Mesendoderm (in vitro differentiated cells): Measurements from ENCODE around the gene EVI5L.

Source experiments
- DNase-seq: peaks from one replicate; pipeline ENCODE4 v3.0.0; 2013
- H2AK5ac ChIP-seq: 2 replicates; pipeline ENCODE4 v1.6.1; 2013; ENCODE audit warnings: low read length, inconsistent platforms
- H2BK120ac ChIP-seq: 2 replicates; pipeline ENCODE4 v1.6.1; 2013; ENCODE audit warnings: low read depth, mild to moderate bottlenecking, low read length, moderate library complexity, mixed read lengths
- H2BK15ac ChIP-seq: replicated peaks from 2 replicates; pipeline ENCODE4 v1.6.1; 2013; ENCODE audit warnings: low read depth, mild to moderate bottlenecking, moderate library complexity
- H2BK5ac ChIP-seq: 2 replicates; pipeline ENCODE4 v1.6.1; 2013; ENCODE audit warnings: low read length, inconsistent platforms
- H3K18ac ChIP-seq: 2 replicates; pipeline ENCODE4 v1.6.1; 2013; ENCODE audit warnings: mild to moderate bottlenecking, low read length, mixed read lengths
- H3K23ac ChIP-seq: one replicate; pipeline ENCODE4 v1.6.1; 2013; ENCODE audit warnings: low read length
- H3K27ac ChIP-seq: 2 replicates; pipeline ENCODE4 v1.5.1; 2013; ENCODE audit warnings: low read depth, mild to moderate bottlenecking, inconsistent platforms, low read length, moderate library complexity
- H3K27me3 ChIP-seq: 2 replicates; pipeline ENCODE4 v1.6.1; 2013; ENCODE audit warnings: low read length, control low read depth, mild to moderate bottlenecking, inconsistent platforms; ENCODE audit not compliant: insufficient read depth, poor library complexity
- H3K36me3 ChIP-seq: 2 replicates; pipeline ENCODE4 v1.6.1; 2013; ENCODE audit warnings: low read length, inconsistent platforms; ENCODE audit not compliant: control insufficient read depth, insufficient read depth
- H3K4ac ChIP-seq: one replicate; pipeline ENCODE4 v1.6.1; 2013; ENCODE audit warnings: low read depth, mild to moderate bottlenecking, low read length, moderate library complexity
- H3K4me1 ChIP-seq: 2 replicates; pipeline ENCODE4 v1.6.1; 2013; ENCODE audit warnings: low read depth, low read length, inconsistent platforms; ENCODE audit not compliant: control insufficient read depth
- H3K4me2 ChIP-seq: 2 replicates; pipeline ENCODE4 v1.6.1; 2013; ENCODE audit warnings: low read length
- H3K4me3 ChIP-seq: 2 replicates; pipeline ENCODE4 v1.5.1; 2013; ENCODE audit warnings: mild to moderate bottlenecking, low read length
- H3K56ac ChIP-seq: one replicate; pipeline ENCODE4 v1.6.1; 2013; ENCODE audit warnings: low read length
- H3K79me1 ChIP-seq: 2 replicates; pipeline ENCODE4 v1.6.1; 2013; ENCODE audit warnings: low read length, inconsistent platforms
- H3K79me2 ChIP-seq: 2 replicates; pipeline ENCODE4 v1.6.1; 2013; ENCODE audit warnings: mild to moderate bottlenecking, low read length; ENCODE audit not compliant: control insufficient read depth, insufficient read depth
- H3K9ac ChIP-seq: 2 replicates; pipeline ENCODE4 v1.6.1; 2013; ENCODE audit warnings: low read length, inconsistent platforms
- H4K5ac ChIP-seq: one replicate; pipeline ENCODE4 v1.6.1; 2013; ENCODE audit warnings: low read length
- H4K8ac ChIP-seq: one replicate; pipeline ENCODE4 v1.6.1; 2013; ENCODE audit warnings: low read depth, mild to moderate bottlenecking, control low read depth, low read length, moderate library complexity
- whole genome bisulfite sequencing: extraction: QIAGEN DNeasy Blood & Tissue Kit; methylation state at CpG from one replicate; pipeline ENCODE4 v1.1.7; 2013; ENCODE audit warnings: low lambda C conversion rate, missing lambda C conversion rate; ENCODE audit not compliant: insufficient coverage; ENCODE audit errors: extremely low coverage; 5-methylcytosine and 5-hydroxymethylcytosine counted together

Gene EVI5L

DNA sequence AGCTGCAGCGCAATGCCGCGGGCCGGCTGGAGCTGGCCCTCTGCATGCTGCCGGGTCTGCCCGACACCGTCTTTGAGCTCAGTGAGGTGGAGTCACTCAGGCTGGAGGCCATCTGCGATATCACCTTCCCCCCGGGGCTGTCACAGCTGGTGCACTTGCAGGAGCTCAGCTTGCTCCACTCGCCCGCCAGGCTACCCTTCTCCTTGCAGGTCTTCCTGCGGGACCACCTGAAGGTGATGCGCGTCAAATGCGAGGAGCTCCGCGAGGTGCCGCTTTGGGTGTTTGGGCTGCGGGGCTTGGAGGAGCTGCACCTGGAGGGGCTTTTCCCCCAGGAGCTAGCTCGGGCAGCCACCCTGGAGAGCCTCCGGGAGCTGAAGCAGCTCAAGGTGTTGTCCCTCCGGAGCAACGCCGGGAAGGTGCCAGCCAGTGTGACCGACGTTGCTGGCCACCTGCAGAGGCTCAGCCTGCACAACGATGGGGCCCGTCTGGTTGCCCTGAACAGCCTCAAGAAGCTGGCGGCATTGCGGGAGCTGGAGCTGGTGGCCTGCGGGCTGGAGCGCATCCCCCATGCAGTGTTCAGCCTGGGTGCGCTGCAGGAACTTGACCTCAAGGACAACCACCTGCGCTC lies 69.8 kb downstream of the EVI5L start:
- peaks cover 7% of the 10 kb centered on the region for H3K79me1 ChIP-seq
- no peak overlapping the region for H3K56ac ChIP-seq
- H2AK5ac ChIP-seq = no peak overlapping the region
- H3K79me2 ChIP-seq = peaks cover 7% of the 10 kb centered on the region
- H3K4ac ChIP-seq = no peak overlapping the region
- DNase-seq = no peak
- H3K4me1 ChIP-seq = peaks cover 5% of the 10 kb centered on the region
- H2BK15ac ChIP-seq = no peak overlapping the region
- H3K9ac ChIP-seq = no peak overlapping the region
- no peaks in the 10 kb centered on the region for H3K36me3 ChIP-seq
- no peak overlapping the region for H3K4me2 ChIP-seq
- no peak overlapping the region for H3K27ac ChIP-seq
- no CpG with 5 or more reads among the region's 34 CpGs for WGBS
- H2BK120ac ChIP-seq = no peak overlapping the region
- H4K8ac ChIP-seq = no peak overlapping the region
- no peaks in the 10 kb centered on the region for H3K27me3 ChIP-seq
- no peak overlapping the region for H4K5ac ChIP-seq
- no peak overlapping the region for H3K18ac ChIP-seq
- no peak overlapping the region for H2BK5ac ChIP-seq
- no peak overlapping the region for H3K4me3 ChIP-seq
- H3K23ac ChIP-seq = no peak overlapping the region

DNA sequence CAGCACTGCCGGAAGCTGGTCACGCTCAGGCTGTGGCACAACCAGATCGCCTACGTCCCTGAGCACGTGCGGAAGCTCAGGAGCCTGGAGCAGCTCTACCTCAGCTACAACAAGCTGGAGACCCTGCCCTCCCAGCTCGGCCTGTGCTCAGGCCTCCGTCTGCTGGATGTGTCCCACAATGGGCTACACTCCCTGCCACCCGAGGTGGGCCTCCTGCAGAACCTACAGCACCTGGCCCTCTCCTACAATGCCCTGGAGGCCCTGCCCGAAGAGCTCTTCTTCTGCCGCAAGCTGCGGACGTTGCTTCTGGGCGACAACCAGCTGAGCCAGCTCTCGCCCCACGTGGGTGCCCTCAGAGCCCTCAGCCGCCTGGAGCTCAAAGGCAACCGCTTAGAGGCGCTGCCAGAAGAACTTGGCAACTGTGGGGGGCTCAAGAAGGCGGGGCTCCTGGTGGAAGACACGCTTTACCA lies 70.4 kb downstream of the EVI5L start:
- Histone ChIP-seq H3K27ac (no peak overlapping the region), H3K4ac (no peak overlapping the region), H3K27me3 (no peaks in the 10 kb centered on the region), H3K79me1 (peaks cover 11% of the 10 kb centered on the region), H3K4me1 (peaks cover 6% of the 10 kb centered on the region), H2BK15ac (no peak overlapping the region), H3K4me2 (no peak overlapping the region), H3K18ac (no peak overlapping the region), H4K8ac (no peak overlapping the region), H3K79me2 (peaks cover 11% of the 10 kb centered on the region), H2BK120ac (no peak overlapping the region), H2BK5ac (no peak overlapping the region), H3K56ac (no peak overlapping the region), H2AK5ac (no peak overlapping the region), H3K9ac (no peak overlapping the region), H3K4me3 (no peak overlapping the region), H3K36me3 (no peaks in the 10 kb centered on the region), H4K5ac (no peak overlapping the region), H3K23ac (no peak overlapping the region)
- no peak for DNase-seq
- no CpG with 5 or more reads among the region's 21 CpGs for WGBS

DNA sequence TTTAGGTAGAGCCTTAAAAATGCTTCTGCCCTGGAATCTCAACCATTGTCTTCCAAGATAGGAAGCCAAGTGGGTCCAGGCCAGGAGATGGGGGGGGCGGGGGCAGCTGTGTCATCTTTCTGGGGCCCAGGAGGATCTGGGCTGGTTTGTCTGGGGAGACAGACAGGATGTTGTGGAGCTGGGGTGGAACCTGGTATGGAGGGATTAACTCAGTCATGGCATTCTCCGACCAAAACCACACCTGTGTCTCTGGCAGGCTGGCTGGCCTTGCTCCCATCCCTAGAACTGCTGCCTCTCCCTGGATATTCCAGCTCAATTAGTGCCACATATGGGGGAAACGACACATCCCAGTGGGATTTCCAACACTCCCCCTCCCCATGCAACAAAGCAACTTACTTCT lies 70.9 kb downstream of the EVI5L start:
- Histone ChIP-seq H3K4me3 (no peak overlapping the region), H3K27ac (no peak overlapping the region), H3K79me1 (peaks cover 11% of the 10 kb centered on the region), H2BK5ac (no peak overlapping the region), H2BK120ac (no peak overlapping the region), H3K36me3 (no peaks in the 10 kb centered on the region), H3K18ac (no peak overlapping the region), H4K8ac (no peak overlapping the region), H3K27me3 (no peaks in the 10 kb centered on the region), H3K79me2 (peaks cover 11% of the 10 kb centered on the region), H3K4me1 (peaks cover 6% of the 10 kb centered on the region), H3K4ac (no peak overlapping the region), H2BK15ac (no peak overlapping the region), H3K23ac (no peak overlapping the region), H3K4me2 (no peak overlapping the region), H2AK5ac (no peak overlapping the region), H4K5ac (no peak overlapping the region), H3K9ac (no peak overlapping the region), H3K56ac (peak overlapping the region; percentile 25)
- no peak for DNase-seq
- no CpG with 5 or more reads among the region's 3 CpGs for WGBS

DNA sequence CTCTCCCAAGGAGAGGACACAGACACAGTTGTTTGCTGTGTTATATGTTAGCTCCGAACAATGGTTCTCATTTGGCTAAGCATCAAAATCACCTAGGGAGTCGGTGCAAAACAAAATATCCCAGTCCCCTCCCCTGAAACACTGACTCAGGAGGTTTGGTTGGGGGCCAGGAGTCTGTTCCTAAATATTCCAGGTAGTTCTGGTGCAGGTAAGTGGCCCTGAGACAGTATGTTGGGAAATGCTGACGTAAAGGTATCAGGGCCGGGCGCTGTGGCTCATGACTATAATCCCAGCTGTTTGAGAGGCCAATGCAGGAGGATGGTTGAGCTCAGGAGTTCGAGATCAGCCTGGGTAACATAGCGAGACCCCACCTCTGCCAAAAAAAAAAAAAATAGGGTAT lies 71.3 kb downstream of the EVI5L start:
- H4K5ac ChIP-seq = no peak overlapping the region
- H3K27ac ChIP-seq = no peak overlapping the region
- no peak overlapping the region for H3K23ac ChIP-seq
- no peak overlapping the region for H3K9ac ChIP-seq
- no peaks in the 10 kb centered on the region for H3K27me3 ChIP-seq
- H3K79me1 ChIP-seq = peaks cover 12% of the 10 kb centered on the region
- no peak for DNase-seq
- peaks cover 11% of the 10 kb centered on the region for H3K79me2 ChIP-seq
- no peak overlapping the region for H2AK5ac ChIP-seq
- H3K4me1 ChIP-seq = peaks cover 6% of the 10 kb centered on the region
- H3K4me3 ChIP-seq = no peak overlapping the region
- H4K8ac ChIP-seq = no peak overlapping the region
- H2BK15ac ChIP-seq = no peak overlapping the region
- H2BK5ac ChIP-seq = no peak overlapping the region
- H3K4ac ChIP-seq = no peak overlapping the region
- no peak overlapping the region for H3K18ac ChIP-seq
- H3K36me3 ChIP-seq = no peaks in the 10 kb centered on the region
- no CpG with 5 or more reads among the region's 7 CpGs for WGBS
- H3K56ac ChIP-seq = no peak overlapping the region
- no peak overlapping the region for H2BK120ac ChIP-seq
- H3K4me2 ChIP-seq = no peak overlapping the region

DNA sequence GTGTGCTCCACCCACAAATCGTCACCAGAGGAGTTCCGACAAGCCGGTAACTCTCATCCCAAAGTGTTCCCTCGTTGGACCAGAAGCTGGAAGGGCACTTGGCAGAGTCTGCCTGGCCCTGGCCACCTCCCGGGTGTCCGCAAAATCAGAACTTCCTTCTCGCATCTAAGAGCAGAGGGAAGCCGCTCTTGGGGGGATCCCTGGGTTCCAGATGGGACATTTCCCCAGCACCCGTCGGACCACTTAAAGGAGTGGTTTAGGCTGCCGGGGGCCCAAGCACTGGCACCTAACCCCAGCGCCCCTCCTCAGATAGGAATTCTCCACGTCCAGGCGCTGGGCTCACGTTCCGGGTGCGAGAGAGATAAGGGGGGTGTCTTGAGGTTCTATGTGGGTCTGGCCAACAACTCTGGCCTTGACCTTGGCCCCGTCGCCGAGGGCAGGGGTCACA lies 72.8 kb downstream of the EVI5L start:
- H2BK120ac ChIP-seq = no peak overlapping the region
- H3K9ac ChIP-seq = peak overlapping the region; percentile 96
- H3K79me2 ChIP-seq = peaks cover 11% of the 10 kb centered on the region
- no CpG with 5 or more reads among the region's 20 CpGs for WGBS
- H3K4me1 ChIP-seq = peaks cover 6% of the 10 kb centered on the region
- H4K5ac ChIP-seq = peak overlapping the region; percentile 88
- H3K79me1 ChIP-seq = peaks cover 16% of the 10 kb centered on the region
- H3K27me3 ChIP-seq = no peaks in the 10 kb centered on the region
- no peak for DNase-seq
- H2BK15ac ChIP-seq = no peak overlapping the region
- H3K18ac ChIP-seq = peak overlapping the region; percentile 22
- H4K8ac ChIP-seq = peak overlapping the region; percentile 1
- peak overlapping the region; percentile 50 for H3K4ac ChIP-seq
- H3K27ac ChIP-seq = no peak overlapping the region
- no peak overlapping the region for H3K23ac ChIP-seq
- H2BK5ac ChIP-seq = peak overlapping the region; percentile 86
- H3K36me3 ChIP-seq = no peaks in the 10 kb centered on the region
- H3K56ac ChIP-seq = peak overlapping the region; percentile 97
- H3K4me2 ChIP-seq = peak overlapping the region; percentile 92
- peak overlapping the region; percentile 54 for H2AK5ac ChIP-seq
- peak overlapping the region; percentile 56 for H3K4me3 ChIP-seq
